ENCODE data around the gene TCF25.

Gene TCF25

DNA sequence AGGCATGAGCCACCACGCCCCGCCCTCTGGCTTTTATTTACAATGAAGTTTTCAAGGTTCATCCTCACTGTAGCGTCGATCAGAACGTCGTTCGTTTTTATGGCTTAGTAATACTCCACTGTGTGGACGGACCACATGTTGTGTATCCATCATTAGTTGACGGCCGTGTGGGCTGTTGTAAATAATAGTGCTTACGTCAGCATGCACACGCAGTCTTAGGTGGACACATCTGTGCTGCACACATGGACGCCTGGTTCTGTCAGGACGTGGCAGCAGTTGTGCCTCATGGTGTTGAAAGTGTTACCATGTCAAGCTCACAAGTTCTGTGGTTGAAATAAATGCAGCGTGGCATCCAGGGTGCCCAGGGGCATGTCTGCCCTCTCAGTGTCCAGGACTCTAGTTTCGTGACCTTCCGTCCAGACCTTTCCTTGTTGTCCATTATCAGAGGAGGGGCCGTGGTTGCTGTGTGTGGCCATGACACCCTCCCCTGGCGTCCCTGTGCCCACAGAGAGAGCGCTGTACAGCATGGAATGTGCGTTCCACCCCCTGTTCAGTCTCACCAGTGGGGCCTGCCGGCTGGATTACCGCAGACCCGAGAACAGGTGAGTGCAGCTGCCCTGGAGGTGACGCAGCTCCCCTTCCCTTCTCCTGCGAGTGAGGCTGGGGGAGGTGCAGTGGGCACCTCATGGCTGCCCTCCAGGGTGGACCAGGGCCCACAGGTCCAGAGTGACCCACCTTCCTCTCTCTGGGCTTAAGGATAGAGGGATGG lies 22.3 kb downstream of the TCF25 start:
- no peaks in the 10 kb centered on the region for H3K4me1 ChIP-seq (ENCODE audit: low read depth, poor library complexity, severe bottlenecking)
- no peak for TF ChIP-seq CTCF (conservative IDR thresholded peaks at IDR 0.05; ENCODE audit: low read depth, low read length)
- H4K20me1 ChIP-seq (ENCODE audit: insufficient read depth), result no peaks in the 10 kb centered on the region
- peaks cover 2% of the 10 kb centered on the region; the same call in 1 of the 2 replicates for H3K36me3 ChIP-seq (ENCODE audit: insufficient read depth)
- H3K79me2 ChIP-seq (ENCODE audit: insufficient read depth, low read depth), result no peaks in the 10 kb centered on the region
- no peak overlapping the region for H3K27ac ChIP-seq
- H3K4me2 ChIP-seq, result no peak overlapping the region
- H2AFZ ChIP-seq (ENCODE audit: low read depth), result no peak overlapping the region
- no peaks in the 10 kb centered on the region for H3K27me3 ChIP-seq (ENCODE audit: insufficient read depth, low read depth)
- H3K9ac ChIP-seq, result no peak overlapping the region
- no peak overlapping the region for H3K4me3 ChIP-seq (IDR thresholded peaks at IDR 0.05; ENCODE audit: insufficient read depth, low read depth, low read length)

GRCh38 chr16:89897204-89897603 lies 23.8 kb downstream of the TCF25 start:
- peaks cover 2% of the 10 kb centered on the region; the same call in 1 of the 2 replicates for H3K36me3 ChIP-seq (ENCODE audit: insufficient read depth)
- H3K9ac ChIP-seq, result no peak overlapping the region
- no peaks in the 10 kb centered on the region for H3K4me1 ChIP-seq (ENCODE audit: low read depth, poor library complexity, severe bottlenecking)
- no peak overlapping the region for H2AFZ ChIP-seq (ENCODE audit: low read depth)
- no peaks in the 10 kb centered on the region for H3K27me3 ChIP-seq (ENCODE audit: insufficient read depth, low read depth)
- no peak overlapping the region for H3K27ac ChIP-seq
- no peak overlapping the region for H3K4me3 ChIP-seq (IDR thresholded peaks at IDR 0.05; ENCODE audit: insufficient read depth, low read depth, low read length)
- H3K79me2 ChIP-seq (ENCODE audit: insufficient read depth, low read depth), result no peaks in the 10 kb centered on the region
- H3K4me2 ChIP-seq, result no peak overlapping the region
- no peaks in the 10 kb centered on the region for H4K20me1 ChIP-seq (ENCODE audit: insufficient read depth)
- TF ChIP-seq CTCF (conservative IDR thresholded peaks at IDR 0.05; ENCODE audit: low read depth, low read length), result no peak

- Histone ChIP-seq H3K79me2 (ENCODE audit: insufficient read depth, low read depth) (no peaks in the 10 kb centered on the region), H2AFZ (ENCODE audit: low read depth) (no peak overlapping the region), H4K20me1 (ENCODE audit: insufficient read depth) (no peaks in the 10 kb centered on the region), H3K27ac (no peak overlapping the region), H3K4me2 (no peak overlapping the region), H3K4me3 (IDR thresholded peaks at IDR 0.05; ENCODE audit: insufficient read depth, low read depth, low read length) (no peak overlapping the region), H3K36me3 (ENCODE audit: insufficient read depth) (peaks cover 2% of the 10 kb centered on the region; the same call in 1 of the 2 replicates), H3K4me1 (ENCODE audit: low read depth, poor library complexity, severe bottlenecking) (no peaks in the 10 kb centered on the region), H3K9ac (no peak overlapping the region), H3K27me3 (ENCODE audit: insufficient read depth, low read depth) (no peaks in the 10 kb centered on the region)
- TF ChIP-seq CTCF (conservative IDR thresholded peaks at IDR 0.05; ENCODE audit: low read depth, low read length), result no peak
Measured at GRCh38 chr16:89898201-89898967, 25.0 kb downstream of the TCF25 start.

DNA sequence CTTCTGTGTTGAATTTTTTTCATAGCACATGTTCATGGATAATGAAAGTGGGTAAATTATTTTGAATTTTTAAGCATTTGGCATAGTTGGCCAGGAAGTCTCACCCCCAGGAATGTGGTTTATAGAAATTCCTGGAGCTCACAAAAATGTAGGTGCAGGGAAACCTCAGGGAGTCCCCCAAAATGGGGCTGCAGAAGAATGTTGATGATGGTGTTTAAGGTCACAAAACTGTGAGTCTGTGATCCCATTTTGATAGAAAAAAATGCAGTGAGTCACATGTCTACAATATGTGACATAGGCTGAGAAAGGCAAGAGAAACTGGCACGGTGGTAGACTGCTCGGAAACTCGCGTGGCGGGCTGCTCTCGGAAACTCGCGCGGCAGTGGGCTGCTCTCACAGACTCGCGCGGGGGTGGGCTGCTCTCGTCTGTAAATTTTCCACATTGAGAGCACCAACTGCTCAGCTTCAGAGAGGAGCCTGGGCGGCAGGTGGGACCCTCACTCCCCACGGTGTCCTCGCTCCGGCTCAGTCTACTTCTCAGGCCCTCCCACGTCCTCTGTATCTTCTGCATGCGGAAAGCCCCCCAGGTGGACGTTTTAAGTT lies 26.6 kb downstream of the TCF25 start:
- H4K20me1 ChIP-seq (ENCODE audit: insufficient read depth), result no peaks in the 10 kb centered on the region
- H3K36me3 ChIP-seq (ENCODE audit: insufficient read depth), result peaks cover 2% of the 10 kb centered on the region; the same call in 1 of the 2 replicates
- no peaks in the 10 kb centered on the region for H3K4me1 ChIP-seq (ENCODE audit: low read depth, poor library complexity, severe bottlenecking)
- H3K4me2 ChIP-seq, result no peak overlapping the region
- TF ChIP-seq CTCF (conservative IDR thresholded peaks at IDR 0.05; ENCODE audit: low read depth, low read length), result no peak
- H3K4me3 ChIP-seq (IDR thresholded peaks at IDR 0.05; ENCODE audit: insufficient read depth, low read depth, low read length), result no peak overlapping the region
- no peak overlapping the region for H2AFZ ChIP-seq (ENCODE audit: low read depth)
- H3K27me3 ChIP-seq (ENCODE audit: insufficient read depth, low read depth), result no peaks in the 10 kb centered on the region
- H3K9ac ChIP-seq, result no peak overlapping the region
- no peak overlapping the region for H3K27ac ChIP-seq
- no peaks in the 10 kb centered on the region for H3K79me2 ChIP-seq (ENCODE audit: insufficient read depth, low read depth)
